Measurements from ENCODE around the gene COL20A1.

GRCh38 chr20:63348828-63349515 is 56.0 kb downstream of the COL20A1 start:
- TF ChIP-seq FOXK1 (CRISPR knock-in tag; IDR thresholded peaks at IDR 0.05; ENCODE audit: borderline replicate concordance, low read depth) (no peak), MEF2D (CRISPR knock-in tag; IDR thresholded peaks at IDR 0.05) (no peak), HOXA7 (CRISPR knock-in tag; IDR thresholded peaks at IDR 0.05) (no peak), ZNF558 (CRISPR knock-in tag; IDR thresholded peaks at IDR 0.05; ENCODE audit: borderline replicate concordance) (no peak), POLR2A (IDR thresholded peaks at IDR 0.05; ENCODE audit: insufficient read depth in 1 of 2, low read depth in 2 of 2, low read length in 2 of 2) (no peak), EP300 (IDR thresholded peaks at IDR 0.05; ENCODE audit: low read depth in 2 of 2, low read length in 2 of 2) (no peak), EP300 (CRISPR knock-in tag; IDR thresholded peaks at IDR 0.05; ENCODE audit: borderline replicate concordance) (no peak), CEBPB (IDR thresholded peaks at IDR 0.05; ENCODE audit: borderline replicate concordance, low read depth, low read length) (no peak), CTCF (CRISPR knock-in tag; IDR thresholded peaks at IDR 0.05) (no peak), NAIF1 (CRISPR knock-in tag; IDR thresholded peaks at IDR 0.05; ENCODE audit: borderline replicate concordance) (no peak), PATZ1 (CRISPR knock-in tag; IDR thresholded peaks at IDR 0.05) (no peak), USF2 (IDR thresholded peaks at IDR 0.05; ENCODE audit: low read depth, low read length) (no peak), USF2 (CRISPR knock-in tag; IDR thresholded peaks at IDR 0.05; ENCODE audit: borderline replicate concordance) (no peak), SRSF1 (optimal IDR thresholded peaks at IDR 0.05; ENCODE audit: low read depth, low read length) (no peak), KDM5A (IDR thresholded peaks at IDR 0.05; ENCODE audit: borderline replicate concordance, low read length) (no peak)
